Endothelial cell of umbilical vein (primary cell): ENCODE data around the gene CCDC3.
"Not testable (repeated sequence)": the region's sequence is repeated elsewhere in the genome, so short reads cannot be mapped to it uniquely, and the experiment has no call there.

Experiments
- CTCF ChIP-seq, 2 donors: IDR thresholded peaks; 1 replicate in 1 of 2; 2 replicates in 1 of 2; pipeline ENCODE4 v1.5.1; 2011; ENCODE audit warnings: low read length in 2 of 2, mild to moderate bottlenecking in 2 of 2, moderate library complexity in 2 of 2, control low read depth in 1 of 2, inconsistent platforms in 1 of 2, low read depth in 1 of 2; ENCODE audit not compliant: insufficient read depth in 1 of 2; ENCODE audit errors: extremely low read depth in 1 of 2
- EZH2 ChIP-seq: IDR thresholded peaks from 2 replicates; pipeline ENCODE4 v1.6.1; 2012; ENCODE audit warnings: borderline replicate concordance, low read depth, mild to moderate bottlenecking, moderate library complexity, low read length, inconsistent platforms; ENCODE audit not compliant: severe bottlenecking
- GATA2 ChIP-seq: IDR thresholded peaks from 2 replicates; pipeline ENCODE4 v1.7.0; 2011; ENCODE audit warnings: low read depth, mild to moderate bottlenecking, moderate library complexity, mixed read lengths, low read length; ENCODE audit not compliant: insufficient read length, insufficient read depth
- MAX ChIP-seq: IDR thresholded peaks from 2 replicates; pipeline ENCODE4 v1.6.1; 2011; ENCODE audit not compliant: insufficient read depth, insufficient read length
- MYC ChIP-seq: IDR thresholded peaks from one replicate; pipeline ENCODE4 v1.6.1; 2011; ENCODE audit warnings: mild to moderate bottlenecking, low read depth, low read length
- POLR2A ChIP-seq: IDR thresholded peaks from 2 replicates; pipeline ENCODE4 v1.6.1; 2012; ENCODE audit warnings: low read depth, mild to moderate bottlenecking, control low read depth, low read length
- POLR2AphosphoS5 ChIP-seq: IDR thresholded peaks from 2 replicates; pipeline ENCODE4 v1.6.1; 2012; ENCODE audit warnings: low read depth, mild to moderate bottlenecking, control low read depth, low read length, moderate library complexity; ENCODE audit not compliant: insufficient read depth

GRCh38 chr10:12983568-12983967, 17.9 kb downstream of the CCDC3 start:
- not testable (repeated sequence) for TF ChIP-seq EZH2; CTCF (IDR thresholded peaks at IDR 0.05; ENCODE audit: extremely low read depth in 1 of 2, insufficient read depth in 1 of 2, low read depth in 1 of 2, low read length in 2 of 2); POLR2A; POLR2AphosphoS5; MAX; MYC; GATA2
